ENCODE data around the gene PRRC2B. TPM values are rescaled to one million over a fixed set of nuclear protein-coding genes. Genes with fewer than 3 reads are reported as not detected.

The PRRC2B gene
- total and polyA plus RNA-seq, 2 of the 8 experiments (the other 6 are each of a cell fraction or from before 2014, with no cell fraction given), result 37.3 to 249 TPM

DNA sequence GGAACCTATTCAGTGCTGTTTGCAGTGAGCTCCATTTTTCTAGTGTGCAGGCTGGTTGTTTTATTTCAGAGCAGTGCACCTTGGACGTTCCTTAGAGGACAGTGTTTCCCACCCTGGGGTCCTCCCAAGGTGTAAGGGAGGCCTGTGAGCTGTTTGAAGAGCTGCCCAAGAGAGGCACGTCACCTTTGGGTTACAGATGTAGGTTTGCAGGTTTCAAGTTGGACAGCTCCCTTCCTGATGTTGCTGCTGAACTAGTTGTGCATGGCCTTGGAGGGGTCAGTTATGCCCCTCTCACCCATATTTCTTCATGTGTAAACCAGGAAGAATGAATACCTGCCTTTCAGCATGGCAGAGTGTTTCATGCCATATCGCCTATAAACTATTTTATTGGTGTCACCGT is 74.1 kb downstream of the PRRC2B start (continued):
- no peak for TF ChIP-seq BCL11A (IDR thresholded peaks at IDR 0.05; ENCODE audit: low read depth in 2 of 2, low read length in 2 of 2)
- TF ChIP-seq FOSL1 (IDR thresholded peaks at IDR 0.05; ENCODE audit: insufficient read depth, low read depth, low read length), result no peak

All from H1 (cell line).